KOPT-K1 (cell line): ENCODE data around the gene EFNA5.
"Not testable (repeated sequence)": the region's sequence is repeated elsewhere in the genome, so short reads cannot be mapped to it uniquely, and the experiment has no call there.

Experiments used
- H3K27ac ChIP-seq: fragments of 200-600 bp; sonication (generic); 2 replicates; pipeline ENCODE4 v1.5.1; 2016; ENCODE audit warnings: antibody characterized with exemption, mild to moderate bottlenecking, low read depth, low read length; ENCODE audit not compliant: poor library complexity, severe bottlenecking
- H3K36me3 ChIP-seq: fragments of 200-600 bp; sonication (generic); 2 replicates; pipeline ENCODE4 v1.5.1; 2017; ENCODE audit warnings: antibody characterized with exemption, mild to moderate bottlenecking, low read length, moderate library complexity; ENCODE audit not compliant: insufficient read depth
- H3K9me3 ChIP-seq: fragments of 200-600 bp; sonication (generic); 2 replicates; pipeline ENCODE4 v1.5.1; 2017; ENCODE audit warnings: antibody characterized with exemption, low read length, mild to moderate bottlenecking; ENCODE audit not compliant: insufficient read depth, poor library complexity, severe bottlenecking

The EFNA5 gene

GRCh38 chr5:107444300-107444699, 226.4 kb downstream of the EFNA5 start:
- no peak overlapping the region for H3K27ac ChIP-seq
- H3K36me3 ChIP-seq = no peaks in the 10 kb centered on the region
- peaks cover under 1% of the 10 kb centered on the region for H3K9me3 ChIP-seq

GRCh38 chr5:107443897-107444296, 226.8 kb downstream of the EFNA5 start:
- Histone ChIP-seq H3K36me3 (no peaks in the 10 kb centered on the region), H3K9me3 (peaks cover 5% of the 10 kb centered on the region), H3K27ac (no peak overlapping the region)

DNA sequence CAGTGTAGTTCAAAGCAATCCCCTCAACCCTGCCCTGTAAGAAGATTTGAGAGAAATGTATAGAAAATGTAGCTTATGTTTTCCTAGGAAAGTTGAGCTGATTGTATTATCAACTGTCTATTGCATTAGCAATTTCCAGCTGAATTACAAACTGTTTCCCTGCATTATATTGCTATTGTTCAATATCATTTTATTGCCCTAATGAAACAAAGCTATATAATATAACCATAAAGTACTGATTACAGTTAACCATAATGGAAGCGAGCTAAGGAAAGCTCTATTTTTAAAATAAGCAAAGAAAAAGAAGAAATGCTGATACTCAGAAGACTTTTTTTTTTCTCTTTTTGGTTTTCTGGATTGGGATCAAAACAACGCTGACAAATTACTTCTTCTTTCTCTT, 228.3 kb downstream of the EFNA5 start:
- Histone ChIP-seq H3K36me3 (no peaks in the 10 kb centered on the region), H3K27ac (no peak overlapping the region), H3K9me3 (peaks cover 7% of the 10 kb centered on the region)

DNA sequence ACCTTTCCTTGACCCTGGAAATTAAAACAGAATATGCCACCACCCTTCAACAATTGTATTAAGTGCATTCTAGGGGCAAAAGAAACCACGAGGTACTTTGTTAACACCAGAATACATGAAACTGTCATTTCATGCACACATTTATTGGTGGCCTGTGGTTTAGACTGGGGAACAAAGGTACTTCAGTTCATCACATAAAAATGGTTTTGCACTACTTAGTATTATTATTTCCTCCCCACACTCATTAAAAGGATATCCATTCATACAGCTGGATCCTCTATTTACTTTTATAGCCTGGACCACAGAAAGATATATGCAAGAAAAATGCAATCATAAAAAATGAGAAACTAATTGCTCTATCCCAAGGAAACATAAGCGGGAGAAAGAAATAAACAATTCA, 230.9 kb downstream of the EFNA5 start:
- Histone ChIP-seq H3K27ac (no peak overlapping the region), H3K9me3 (peaks cover 7% of the 10 kb centered on the region), H3K36me3 (no peaks in the 10 kb centered on the region)

DNA sequence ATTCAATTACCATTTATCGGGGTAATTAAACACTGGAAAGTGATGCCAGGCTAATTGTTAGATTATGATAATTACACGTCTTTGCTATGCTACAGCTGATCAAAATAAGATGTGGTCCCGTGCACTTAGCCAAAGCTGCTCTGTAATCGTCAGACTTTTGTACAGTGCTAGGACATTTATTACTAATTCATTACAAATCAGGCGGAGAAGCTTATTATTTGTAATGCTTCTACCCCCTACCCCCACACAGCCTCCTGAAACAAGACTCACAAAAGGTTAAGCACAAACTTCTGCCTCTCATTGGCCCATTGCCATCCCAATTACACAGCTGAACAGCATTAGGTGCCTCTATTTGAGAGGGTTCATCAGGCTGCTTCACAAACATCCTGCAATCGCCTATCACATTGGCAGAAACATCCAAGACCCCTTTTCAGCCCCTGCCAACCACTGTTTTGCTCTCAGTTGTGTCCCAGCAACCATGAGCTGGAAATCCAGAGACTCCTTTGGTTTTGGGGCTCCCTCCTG, 232.7 kb downstream of the EFNA5 start:
- Histone ChIP-seq H3K27ac (no peak overlapping the region), H3K9me3 (peaks cover 7% of the 10 kb centered on the region), H3K36me3 (no peaks in the 10 kb centered on the region)

DNA sequence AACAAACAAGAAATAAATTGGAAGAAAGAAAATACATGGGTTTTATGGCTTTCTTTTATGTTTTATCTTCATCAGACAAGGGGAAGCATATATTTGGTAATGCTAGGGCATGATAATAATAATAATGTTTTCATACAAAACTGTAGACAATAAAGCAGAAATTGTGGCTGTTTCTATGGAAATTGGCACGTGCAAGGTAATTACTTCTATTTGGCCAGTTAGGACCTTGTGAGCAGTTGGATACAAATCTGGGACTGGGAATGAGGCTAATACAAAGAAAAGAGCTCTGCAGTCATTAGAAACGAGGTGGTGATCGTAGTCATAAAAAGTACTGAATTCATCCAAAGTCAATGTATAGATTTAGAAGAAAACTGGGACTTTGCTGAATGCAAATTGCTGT, 233.6 kb downstream of the EFNA5 start:
- H3K36me3 ChIP-seq = no peaks in the 10 kb centered on the region
- peaks cover 7% of the 10 kb centered on the region for H3K9me3 ChIP-seq
- no peak overlapping the region for H3K27ac ChIP-seq

- H3K27ac ChIP-seq = no peak overlapping the region
- peaks cover 7% of the 10 kb centered on the region for H3K9me3 ChIP-seq
- no peaks in the 10 kb centered on the region for H3K36me3 ChIP-seq
Observed at GRCh38 chr5:107436201-107436600, 234.5 kb downstream of the EFNA5 start.

GRCh38 chr5:107435061-107435460, 235.7 kb downstream of the EFNA5 start:
- H3K27ac ChIP-seq = no peak overlapping the region
- H3K36me3 ChIP-seq = no peaks in the 10 kb centered on the region
- peaks cover 7% of the 10 kb centered on the region for H3K9me3 ChIP-seq

GRCh38 chr5:107433646-107434045, 237.1 kb downstream of the EFNA5 start:
- not testable (repeated sequence) for H3K36me3 ChIP-seq, H3K9me3 ChIP-seq, H3K27ac ChIP-seq

GRCh38 chr5:107431998-107432397, 238.7 kb downstream of the EFNA5 start:
- Histone ChIP-seq H3K36me3 (no peaks in the 10 kb centered on the region), H3K27ac (no peak overlapping the region)

DNA sequence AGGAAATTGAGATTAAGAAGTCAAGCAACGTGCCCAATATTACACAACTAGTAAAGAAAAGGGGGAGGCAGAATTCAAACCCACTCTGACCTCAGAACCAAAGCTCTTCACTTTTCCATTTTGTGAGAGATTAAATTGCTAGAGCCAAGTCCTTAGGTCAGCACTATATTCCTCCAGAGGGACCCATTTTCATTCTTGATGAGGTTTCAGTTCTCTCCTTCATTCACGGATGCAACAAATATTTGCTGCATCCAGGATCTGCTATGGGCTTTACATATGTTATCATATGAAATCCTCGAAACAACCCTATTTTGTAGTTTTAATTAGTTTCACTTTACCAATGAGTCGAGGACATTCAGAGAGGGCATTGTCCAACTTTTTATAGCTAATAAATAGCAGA, 239.2 kb downstream of the EFNA5 start:
- no peaks in the 10 kb centered on the region for H3K36me3 ChIP-seq
- H3K27ac ChIP-seq = no peak overlapping the region
- no peaks in the 10 kb centered on the region for H3K9me3 ChIP-seq

More at GRCh38 chr5:107431998-107432397, 238.7 kb downstream of the EFNA5 start:
- H3K9me3 ChIP-seq = no peaks in the 10 kb centered on the region

DNA sequence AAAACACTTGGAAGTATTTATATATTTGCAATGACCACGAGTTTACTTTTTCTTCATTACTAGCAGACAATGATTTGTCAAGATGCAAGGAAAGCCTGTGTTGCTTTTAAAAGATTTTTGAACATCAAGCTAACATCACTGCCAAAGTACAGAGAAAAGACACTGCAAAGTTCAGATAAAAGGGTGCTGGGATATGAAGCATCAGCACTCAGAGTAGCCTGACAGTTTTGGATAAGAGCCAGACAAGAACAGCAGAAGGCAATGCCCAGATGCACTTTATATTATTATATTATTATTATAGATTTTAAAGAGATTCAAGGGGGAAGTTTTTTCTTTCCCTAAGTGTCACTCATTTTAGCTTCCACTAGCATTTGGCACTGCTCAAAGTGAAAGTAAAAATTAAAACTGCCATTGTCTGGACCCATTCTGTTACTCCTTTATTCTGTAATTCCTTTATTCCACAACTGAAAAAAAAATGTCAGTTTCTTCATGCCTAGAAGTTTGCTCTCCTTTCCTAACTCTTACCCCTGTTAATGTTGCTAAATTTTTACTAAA, 240.6 kb downstream of the EFNA5 start:
- no peaks in the 10 kb centered on the region for H3K36me3 ChIP-seq
- no peaks in the 10 kb centered on the region for H3K9me3 ChIP-seq
- peak overlapping the region; percentile 48 for H3K27ac ChIP-seq

DNA sequence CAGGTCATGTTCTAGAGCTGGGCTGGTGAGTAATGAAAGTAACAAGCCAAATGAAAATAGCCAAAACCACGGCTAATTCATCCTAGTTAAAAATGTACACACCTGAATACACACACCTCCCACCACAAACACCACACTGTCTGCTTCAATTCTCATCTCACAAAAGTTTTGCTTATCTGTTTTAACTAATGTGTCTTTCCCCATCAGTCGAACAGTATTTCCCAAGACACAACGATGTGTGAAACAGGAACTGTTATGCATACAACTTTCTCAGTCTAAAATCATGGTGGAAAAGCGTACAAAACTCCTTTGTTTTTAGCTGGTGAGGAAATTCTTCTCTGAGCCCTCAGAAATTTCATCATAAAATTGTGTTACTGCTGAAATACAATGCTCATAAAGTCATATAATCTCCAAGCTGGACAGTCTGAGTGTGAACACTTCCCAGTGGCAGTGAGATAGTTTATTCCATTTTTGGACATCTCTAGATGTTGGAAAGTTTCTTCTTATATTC, 242.4 kb downstream of the EFNA5 start:
- no peak overlapping the region for H3K27ac ChIP-seq

GRCh38 chr5:107426872-107427271, 243.9 kb downstream of the EFNA5 start:
- H3K27ac ChIP-seq = no peak overlapping the region

More for the DNA sequence above, 242.4 kb downstream of the EFNA5 start:
- H3K9me3 ChIP-seq = no peaks in the 10 kb centered on the region
- no peaks in the 10 kb centered on the region for H3K36me3 ChIP-seq

GRCh38 chr5:107426209-107426608, 244.5 kb downstream of the EFNA5 start:
- Histone ChIP-seq H3K36me3 (no peaks in the 10 kb centered on the region), H3K9me3 (no peaks in the 10 kb centered on the region), H3K27ac (no peak overlapping the region)

More at GRCh38 chr5:107426872-107427271, 243.9 kb downstream of the EFNA5 start:
- Histone ChIP-seq H3K9me3 (no peaks in the 10 kb centered on the region), H3K36me3 (no peaks in the 10 kb centered on the region)

- no peak overlapping the region for H3K27ac ChIP-seq
Observed at GRCh38 chr5:107425541-107426031, 245.2 kb downstream of the EFNA5 start.

More at GRCh38 chr5:107425541-107426031, 245.2 kb downstream of the EFNA5 start:
- Histone ChIP-seq H3K9me3 (no peaks in the 10 kb centered on the region), H3K36me3 (no peaks in the 10 kb centered on the region)
